Measurements from ENCODE around the gene ITIH5. TPM values are rescaled to one million over a fixed set of nuclear protein-coding genes. Genes with fewer than 3 reads are reported as not detected.

The ITIH5 gene
- total RNA-seq, 1 donor from 2014 or later: 1.4 TPM

- peak in 1 of 2 donors; percentile 57 for DNase-seq (ENCODE audit: low read depth in 2 of 2)
Observed at GRCh38 chr10:7634142-7634894, 32.4 kb downstream of the ITIH5 start.

- peak in 1 of 2 donors; percentile 83 for DNase-seq (ENCODE audit: low read depth in 2 of 2)
Observed at GRCh38 chr10:7626283-7626682, 40.5 kb downstream of the ITIH5 start.

- DNase-seq (ENCODE audit: low read depth in 2 of 2): peak in 1 of 2 donors; percentile 41
Observed at GRCh38 chr10:7625836-7626235, 40.9 kb downstream of the ITIH5 start.

GRCh38 chr10:7625009-7625408 is 41.8 kb downstream of the ITIH5 start:
- DNase-seq (ENCODE audit: low read depth in 2 of 2): no peak

- peak in 1 of 2 donors; percentile 90 for DNase-seq (ENCODE audit: low read depth in 2 of 2)
Observed at GRCh38 chr10:7622969-7623368, 43.8 kb downstream of the ITIH5 start.

GRCh38 chr10:7618461-7618860 is 48.3 kb downstream of the ITIH5 start:
- no peak for DNase-seq (ENCODE audit: low read depth in 2 of 2)

- DNase-seq (ENCODE audit: low read depth in 2 of 2): no peak
Observed at GRCh38 chr10:7611909-7612308, 54.9 kb downstream of the ITIH5 start.

- DNase-seq (ENCODE audit: low read depth in 2 of 2): no peak
Observed at GRCh38 chr10:7610651-7611389, 55.9 kb downstream of the ITIH5 start.

- DNase-seq (ENCODE audit: low read depth in 2 of 2): no peak
Observed at GRCh38 chr10:7610026-7610425, 56.7 kb downstream of the ITIH5 start.

GRCh38 chr10:7609556-7609955 is 57.2 kb downstream of the ITIH5 start:
- DNase-seq (ENCODE audit: low read depth in 2 of 2): no peak

GRCh38 chr10:7608001-7608400 is 58.8 kb downstream of the ITIH5 start:
- no peak for DNase-seq (ENCODE audit: low read depth in 2 of 2)

- no peak for DNase-seq (ENCODE audit: low read depth in 2 of 2)
Observed at GRCh38 chr10:7606951-7607404, 59.8 kb downstream of the ITIH5 start.

- DNase-seq (ENCODE audit: low read depth in 2 of 2): no peak
Observed at GRCh38 chr10:7605565-7606295, 61.0 kb downstream of the ITIH5 start.

- DNase-seq (ENCODE audit: low read depth in 2 of 2): no peak
Observed at GRCh38 chr10:7601023-7601656, 65.6 kb downstream of the ITIH5 start.

- DNase-seq (ENCODE audit: low read depth in 2 of 2): no peak
Observed at GRCh38 chr10:7598771-7599170, 68.0 kb downstream of the ITIH5 start.

- no peak for DNase-seq (ENCODE audit: low read depth in 2 of 2)
Observed at GRCh38 chr10:7596356-7596755, 70.4 kb downstream of the ITIH5 start.

GRCh38 chr10:7593905-7594304 is 72.9 kb downstream of the ITIH5 start:
- DNase-seq (ENCODE audit: low read depth in 2 of 2): no peak

- DNase-seq (ENCODE audit: low read depth in 2 of 2): no peak
Observed at GRCh38 chr10:7593063-7593462, 73.7 kb downstream of the ITIH5 start.

- no peak for DNase-seq (ENCODE audit: low read depth in 2 of 2)
Observed at GRCh38 chr10:7592627-7593026, 74.1 kb downstream of the ITIH5 start.

GRCh38 chr10:7590271-7590670 is 76.5 kb downstream of the ITIH5 start:
- DNase-seq (ENCODE audit: low read depth in 2 of 2): no peak

- no peak for DNase-seq (ENCODE audit: low read depth in 2 of 2)
Observed at GRCh38 chr10:7589748-7590147, 77.0 kb downstream of the ITIH5 start.

GRCh38 chr10:7587865-7588188 is 78.9 kb downstream of the ITIH5 start:
- DNase-seq (ENCODE audit: low read depth in 2 of 2): no peak

Data from lung microvascular endothelial cell (primary cell).